GM12878 (cell line): Measurements from ENCODE around the gene FSD1L. TPM values are rescaled to one million over a fixed set of nuclear protein-coding genes. Genes with fewer than 3 reads are reported as not detected.
A peak's percentile ranks its signal among the peaks of the same experiment; 100 is the strongest.

Experiments used
- ATAC-seq: fragments of 200-7000 bp; cut with Tn5 transposase; 3 replicates; pipeline ENCODE4 v1.9.1; 2020; ENCODE audit warnings: mild to moderate bottlenecking, moderate library complexity
- BruUV-seq: library from RNA; stranded (reverse); fragments of 400-500 nt; replicated peaks from 2 replicates; lab custom pipeline; 2021; lab: Mats Ljungman, UMichigan
- CTCF ChIA-PET: fragments of 300-600 bp; sonication (Branson Sonifier 250); formaldehyde crosslinking; extraction: SDS; loops from one replicate; lab custom pipeline; 2021; ENCODE audit warnings: inconsistent platforms; lab: Yijun Ruan, JAX
- POLR2A ChIA-PET: fragments of 350-600 bp; formaldehyde crosslinking; extraction: SDS; loops from one replicate; lab custom pipeline; 2021; ENCODE audit warnings: inconsistent platforms; lab: Charles Lee
- RAD21 ChIA-PET: fragments of 300-600 bp; sonication (Branson Sonifier 250); formaldehyde crosslinking; loops from one replicate; lab custom pipeline; 2023; ENCODE audit warnings: antibody characterized with exemption; ENCODE audit not compliant: unreplicated experiment; lab: Charles Lee
- SMC1A ChIA-PET: fragments of 300-600 bp; sonication (Branson Sonifier 250); formaldehyde crosslinking; loops from one replicate; lab custom pipeline; 2023; ENCODE audit not compliant: unreplicated experiment, uncharacterized antibody; lab: Charles Lee
- DNase-seq: peaks from one replicate; pipeline ENCODE4 v3.0.0-alpha.2; 2011; ENCODE audit warnings: low read depth, low spot score
- FAIRE-seq: peaks from 3 replicates; lab custom pipeline; 2011; peaks lifted over from hg19 to GRCh38; lab: Jason Lieb, UNC
- H2AFZ ChIP-seq: 2 replicates; pipeline ENCODE4 v1.6.0; 2011; ENCODE audit warnings: low read depth, low read length, control low read depth; ENCODE audit not compliant: control insufficient read depth
- H3K27ac ChIP-seq: 2 replicates; pipeline ENCODE4 v1.5.1; 2011; ENCODE audit warnings: control low read depth; ENCODE audit not compliant: control insufficient read depth, insufficient read depth
- H3K27me3 ChIP-seq, 2 experiments: replicated peaks in 1 of 2; 2 replicates each; pipeline versions ENCODE4 v1.6.0 to v1.6.1; 2011; ENCODE audit warnings: low read length in 1 of 2; ENCODE audit not compliant: control insufficient read depth in 2 of 2, insufficient read depth in 2 of 2
- H3K36me3 ChIP-seq, 2 experiments: 2 replicates each; pipeline ENCODE4 v1.5.1; 2011; ENCODE audit warnings: low read length in 1 of 2; ENCODE audit not compliant: control insufficient read depth in 2 of 2, insufficient read depth in 2 of 2
- H3K4me1 ChIP-seq: 2 replicates; pipeline ENCODE4 v1.6.1; 2011; ENCODE audit warnings: mild to moderate bottlenecking, low read length, moderate library complexity, mixed read lengths; ENCODE audit not compliant: control insufficient read depth, insufficient read depth
- H3K4me2 ChIP-seq: 2 replicates; pipeline ENCODE4 v1.6.0; 2011; ENCODE audit warnings: control low read depth; ENCODE audit not compliant: control insufficient read depth, insufficient read depth
- H3K4me3 ChIP-seq: fragments of 200-600 bp; sonication (generic); 2 replicates; pipeline ENCODE4 v1.5.1; 2016
- H3K79me2 ChIP-seq: 2 replicates; pipeline ENCODE4 v1.6.0; 2011; ENCODE audit warnings: low read length; ENCODE audit not compliant: control insufficient read depth, insufficient read depth
- H3K9ac ChIP-seq: 2 replicates; pipeline ENCODE4 v1.8.0; 2011; ENCODE audit warnings: low read length, control low read depth, mixed read lengths; ENCODE audit not compliant: control insufficient read depth, insufficient read depth
- H3K9me3 ChIP-seq: replicated peaks from 3 replicates; pipeline ENCODE4 v1.5.1; 2011; ENCODE audit warnings: mild to moderate bottlenecking, low read length; ENCODE audit not compliant: control insufficient read depth, insufficient read depth
- H4K20me1 ChIP-seq: 2 replicates; pipeline ENCODE4 v1.6.0; 2011; ENCODE audit not compliant: control insufficient read depth, insufficient read depth
- BACH1 ChIP-seq: fragments of 450-650 bp; IDR thresholded peaks from 2 replicates; pipeline ENCODE4 v1.6.1; 2017; ENCODE audit warnings: mild to moderate bottlenecking, borderline replicate concordance
- MEF2B ChIP-seq: fragments of 450-650 bp; IDR thresholded peaks from 2 replicates; pipeline ENCODE4 v1.6.1; 2018; ENCODE audit warnings: mild to moderate bottlenecking, moderate library complexity; ENCODE audit not compliant: partially characterized antibody, poor library complexity, severe bottlenecking
- PKNOX1 ChIP-seq: fragments of 450-650 bp; IDR thresholded peaks from 2 replicates; pipeline ENCODE4 v1.6.1; 2016; ENCODE audit warnings: mild to moderate bottlenecking
- RAD21 ChIP-seq: IDR thresholded peaks from 2 replicates; pipeline ENCODE4 v1.6.1; 2011; ENCODE audit warnings: mild to moderate bottlenecking, low read depth, low read length, moderate library complexity; ENCODE audit not compliant: insufficient read depth
- RELA ChIP-seq: fragments of 450-650 bp; IDR thresholded peaks from 2 replicates; pipeline ENCODE4 v1.8.0; 2014; ENCODE audit warnings: borderline replicate concordance; ENCODE audit not compliant: partially characterized antibody
- RELB ChIP-seq: fragments of 450-650 bp; IDR thresholded peaks from 2 replicates; pipeline ENCODE4 v1.6.1; 2017; ENCODE audit warnings: low read depth, mild to moderate bottlenecking, moderate library complexity
- SMC3 ChIP-seq: IDR thresholded peaks from 2 replicates; pipeline ENCODE4 v1.6.1; 2011; ENCODE audit warnings: low read length, improper control_type of control experiment, borderline replicate concordance
- SPI1 ChIP-seq: IDR thresholded peaks from 2 replicates; pipeline ENCODE4 v1.6.1; 2011; ENCODE audit warnings: low read depth, mild to moderate bottlenecking, low read length, moderate library complexity, borderline replicate concordance; ENCODE audit not compliant: insufficient read depth
- ZNF24 ChIP-seq: fragments of 450-650 bp; IDR thresholded peaks from 2 replicates; pipeline ENCODE4 v1.6.1; 2017; ENCODE audit warnings: antibody characterized with exemption, mild to moderate bottlenecking
- in situ Hi-C: fragments of 300-500 bp; cut with MboI; formaldehyde crosslinking; loops from 9 replicates; pipeline ENCODE4 v1.14.3; 2018; ENCODE audit warnings: mixed read lengths
- intact Hi-C: fragments of 100-400 bp; cut with micrococcal nuclease; formaldehyde crosslinking; loops from one replicate; pipeline ENCODE4 v1.14.2; 2022; ENCODE audit not compliant: unreplicated experiment
- polyA plus RNA-seq, 11 experiments: library from polyadenylated mRNA; depleted of rRNA in 4 of 11; unstranded in 6 of 11; stranded (reverse) in 5 of 11; fragments of >200 nt; fragmentation: Nextera tagmentation in 4 of 11; fragmentation: Illumina TruSeq in 1 of 11; extraction: Ambion mirVana in 4 of 11; extraction: Trizol in 1 of 11; gene quantifications; 1 replicate in 1 of 11; 2 replicates in 10 of 11; pipeline versions ENCODE4 v1.2.1 to v1.2.3, GENCODE V29; 2011 to 2016; ENCODE audit warnings: inconsistent platforms in 2 of 11, missing spikeins in 2 of 11, low read depth in 1 of 11
- total RNA-seq, 4 experiments: library from RNA; depleted of rRNA in 3 of 4; stranded (reverse); fragments of >200 nt in 3 of 4; fragmentation: Illumina TruSeq in 1 of 4; extraction: Trizol in 1 of 4; gene quantifications; 2 replicates each; pipeline versions ENCODE4 v1.2.1 to v1.2.3, GENCODE V29; 2013 to 2021
- TF ChIP-seq, protein P1 (sequence below): IDR thresholded peaks from 2 replicates; pipeline ENCODE4 v1.6.1; 2012; ENCODE audit warnings: improper control_type of control experiment, low read depth, low read length; ENCODE audit not compliant: insufficient replicate concordance
- TF ChIP-seq, protein P2 (sequence below), 3 experiments: IDR thresholded peaks in 2 of 3; conservative IDR thresholded peaks in 1 of 3; 2 replicates each; pipeline ENCODE4 v1.5.1; 2011; ENCODE audit warnings: low read depth in 3 of 3, low read length in 3 of 3, mild to moderate bottlenecking in 3 of 3, control low read depth in 2 of 3, moderate library complexity in 2 of 3, inconsistent platforms in 1 of 3, mixed read lengths in 1 of 3; ENCODE audit not compliant: control insufficient read depth in 2 of 3, insufficient read depth in 1 of 3; ENCODE audit errors: extremely low read depth in 1 of 3

Gene FSD1L
- total and polyA plus RNA-seq, 10 of the 15 experiments (the other 5 are each of a cell fraction or from before 2014, with no cell fraction given) = 11.9 to 52.4 (median 17.0) TPM

GRCh38 chr9:105483618-105484017, 35.8 kb downstream of the FSD1L start:
- in situ Hi-C loops (no loop called here), intact Hi-C loops (no loop called here)
- Histone ChIP-seq H4K20me1 (no peaks in the 10 kb centered on the region), H3K4me2 (no peak overlapping the region), H3K4me3 (no peak overlapping the region), H3K36me3 (no peaks in the 10 kb centered on the region; a peak in 1 of 4 replicates), H3K4me1 (peaks cover 8% of the 10 kb centered on the region), H2AFZ (no peak overlapping the region), H3K79me2 (no peaks in the 10 kb centered on the region), H3K9me3 (no peaks in the 10 kb centered on the region), H3K9ac (no peak overlapping the region), H3K27ac (no peak overlapping the region), H3K27me3 (no peaks in the 10 kb centered on the region)
- no TSS peak for BruUV-seq
- DNase-seq = no peak
- peak; percentile 97 for ATAC-seq
- FAIRE-seq = peak; percentile 56
- RAD21 ChIA-PET = interaction anchor here (0.8 to 1.7 kb wide), 5 partner anchors 17 to 47 kb away, joined by 3 to 7 read pairs (median 4); no protein-coding TSS in a partner anchor
- SMC1A ChIA-PET = interaction anchor here (0.6 to 4.9 kb wide), 11 partner anchors 13 to 69 kb away, joined by 3 to 25 read pairs (median 4); no protein-coding TSS in a partner anchor
- CTCF ChIA-PET = interaction anchor here (0.7 to 4.3 kb wide), 10 partner anchors 10 to 327 kb away, joined by 3 to 17 read pairs (median 4); no protein-coding TSS in a partner anchor
- POLR2A ChIA-PET = interaction anchor here (0.9 to 1.5 kb wide), 2 partner anchors 11 to 17 kb away, joined by 3 to 4 read pairs; no protein-coding TSS in a partner anchor
- peak; percentile 34 for TF ChIP-seq MEF2B
- no peak for TF ChIP-seq BACH1
- TF ChIP-seq SMC3 = peak; percentile 14; the same call in 1 of the 2 replicates
- no peak for TF ChIP-seq RELA
- TF ChIP-seq RELB = peak; percentile 14; the same call in 1 of the 2 replicates
- peak; percentile 77; the same call in 1 of the 2 replicates for TF ChIP-seq PKNOX1
- TF ChIP-seq, protein P1, sequence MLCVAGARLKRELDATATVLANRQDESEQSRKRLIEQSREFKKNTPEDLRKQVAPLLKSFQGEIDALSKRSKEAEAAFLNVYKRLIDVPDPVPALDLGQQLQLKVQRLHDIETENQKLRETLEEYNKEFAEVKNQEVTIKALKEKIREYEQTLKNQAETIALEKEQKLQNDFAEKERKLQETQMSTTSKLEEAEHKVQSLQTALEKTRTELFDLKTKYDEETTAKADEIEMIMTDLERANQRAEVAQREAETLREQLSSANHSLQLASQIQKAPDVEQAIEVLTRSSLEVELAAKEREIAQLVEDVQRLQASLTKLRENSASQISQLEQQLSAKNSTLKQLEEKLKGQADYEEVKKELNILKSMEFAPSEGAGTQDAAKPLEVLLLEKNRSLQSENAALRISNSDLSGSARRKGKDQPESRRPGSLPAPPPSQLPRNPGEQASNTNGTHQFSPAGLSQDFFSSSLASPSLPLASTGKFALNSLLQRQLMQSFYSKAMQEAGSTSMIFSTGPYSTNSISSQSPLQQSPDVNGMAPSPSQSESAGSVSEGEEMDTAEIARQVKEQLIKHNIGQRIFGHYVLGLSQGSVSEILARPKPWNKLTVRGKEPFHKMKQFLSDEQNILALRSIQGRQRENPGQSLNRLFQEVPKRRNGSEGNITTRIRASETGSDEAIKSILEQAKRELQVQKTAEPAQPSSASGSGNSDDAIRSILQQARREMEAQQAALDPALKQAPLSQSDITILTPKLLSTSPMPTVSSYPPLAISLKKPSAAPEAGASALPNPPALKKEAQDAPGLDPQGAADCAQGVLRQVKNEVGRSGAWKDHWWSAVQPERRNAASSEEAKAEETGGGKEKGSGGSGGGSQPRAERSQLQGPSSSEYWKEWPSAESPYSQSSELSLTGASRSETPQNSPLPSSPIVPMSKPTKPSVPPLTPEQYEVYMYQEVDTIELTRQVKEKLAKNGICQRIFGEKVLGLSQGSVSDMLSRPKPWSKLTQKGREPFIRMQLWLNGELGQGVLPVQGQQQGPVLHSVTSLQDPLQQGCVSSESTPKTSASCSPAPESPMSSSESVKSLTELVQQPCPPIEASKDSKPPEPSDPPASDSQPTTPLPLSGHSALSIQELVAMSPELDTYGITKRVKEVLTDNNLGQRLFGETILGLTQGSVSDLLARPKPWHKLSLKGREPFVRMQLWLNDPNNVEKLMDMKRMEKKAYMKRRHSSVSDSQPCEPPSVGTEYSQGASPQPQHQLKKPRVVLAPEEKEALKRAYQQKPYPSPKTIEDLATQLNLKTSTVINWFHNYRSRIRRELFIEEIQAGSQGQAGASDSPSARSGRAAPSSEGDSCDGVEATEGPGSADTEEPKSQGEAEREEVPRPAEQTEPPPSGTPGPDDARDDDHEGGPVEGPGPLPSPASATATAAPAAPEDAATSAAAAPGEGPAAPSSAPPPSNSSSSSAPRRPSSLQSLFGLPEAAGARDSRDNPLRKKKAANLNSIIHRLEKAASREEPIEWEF = peak; percentile 61
- peak; percentile 57; the same call in 1 of the 2 replicates for TF ChIP-seq SPI1
- TF ChIP-seq ZNF24 = no peak
- peak; percentile 31; the same call in 1 of the 2 replicates for TF ChIP-seq RAD21
- TF ChIP-seq, protein P2, sequence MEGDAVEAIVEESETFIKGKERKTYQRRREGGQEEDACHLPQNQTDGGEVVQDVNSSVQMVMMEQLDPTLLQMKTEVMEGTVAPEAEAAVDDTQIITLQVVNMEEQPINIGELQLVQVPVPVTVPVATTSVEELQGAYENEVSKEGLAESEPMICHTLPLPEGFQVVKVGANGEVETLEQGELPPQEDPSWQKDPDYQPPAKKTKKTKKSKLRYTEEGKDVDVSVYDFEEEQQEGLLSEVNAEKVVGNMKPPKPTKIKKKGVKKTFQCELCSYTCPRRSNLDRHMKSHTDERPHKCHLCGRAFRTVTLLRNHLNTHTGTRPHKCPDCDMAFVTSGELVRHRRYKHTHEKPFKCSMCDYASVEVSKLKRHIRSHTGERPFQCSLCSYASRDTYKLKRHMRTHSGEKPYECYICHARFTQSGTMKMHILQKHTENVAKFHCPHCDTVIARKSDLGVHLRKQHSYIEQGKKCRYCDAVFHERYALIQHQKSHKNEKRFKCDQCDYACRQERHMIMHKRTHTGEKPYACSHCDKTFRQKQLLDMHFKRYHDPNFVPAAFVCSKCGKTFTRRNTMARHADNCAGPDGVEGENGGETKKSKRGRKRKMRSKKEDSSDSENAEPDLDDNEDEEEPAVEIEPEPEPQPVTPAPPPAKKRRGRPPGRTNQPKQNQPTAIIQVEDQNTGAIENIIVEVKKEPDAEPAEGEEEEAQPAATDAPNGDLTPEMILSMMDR (IDR thresholded peaks at IDR 0.05 in 2 of 3, conservative IDR thresholded peaks at IDR 0.05 in 1 of 3; ENCODE audit: control insufficient read depth in 2 of 3, extremely low read depth in 1 of 3, insufficient read depth in 1 of 3, low read depth in 3 of 3, low read length in 3 of 3) = peak in 1 of 3 experiments; percentile 37; a peak in 1 of 6 replicates
